Neural cell (in vitro differentiated cells): ENCODE data around the gene CYP39A1.

Source experiments
- CTCF ChIP-seq: fragments of 450-650 bp; IDR thresholded peaks from 2 replicates; pipeline ENCODE4 v1.5.1; 2014; ENCODE audit warnings: antibody characterized with exemption, mild to moderate bottlenecking, moderate library complexity; ENCODE audit not compliant: poor library complexity, severe bottlenecking
- EP300 ChIP-seq: fragments of 450-650 bp; conservative IDR thresholded peaks from 2 replicates; pipeline ENCODE4 v1.6.1; 2014; ENCODE audit warnings: antibody characterized with exemption, mild to moderate bottlenecking, moderate library complexity; ENCODE audit not compliant: poor library complexity, severe bottlenecking
- EZH2 ChIP-seq: fragments of 200-600, 300-800 bp; shearing (Covaris generic), sonication (generic); IDR thresholded peaks from 2 replicates; pipeline ENCODE4 v1.6.1; 2014; ENCODE audit warnings: antibody characterized with exemption, low read length, borderline replicate concordance, mild to moderate bottlenecking; ENCODE audit not compliant: insufficient read depth, poor library complexity, severe bottlenecking
- POLR2AphosphoS5 ChIP-seq: IDR thresholded peaks from 2 replicates; pipeline ENCODE4 v1.6.1; 2012
- RAD21 ChIP-seq: fragments of 450-650 bp; conservative IDR thresholded peaks from 2 replicates; pipeline ENCODE4 v1.6.1; 2014; ENCODE audit warnings: antibody characterized with exemption, mild to moderate bottlenecking, moderate library complexity
- REST ChIP-seq: IDR thresholded peaks from 2 replicates; pipeline ENCODE4 v1.6.1; 2012; ENCODE audit warnings: borderline replicate concordance
- SMC3 ChIP-seq: fragments of 450-650 bp; conservative IDR thresholded peaks from 2 replicates; pipeline ENCODE4 v1.6.1; 2014; ENCODE audit warnings: antibody characterized with exemption, mild to moderate bottlenecking, moderate library complexity; ENCODE audit not compliant: poor library complexity

GRCh38 chr6:46556053-46556452 is 96.6 kb downstream of the CYP39A1 start:
- TF ChIP-seq POLR2AphosphoS5 (no peak), CTCF (no peak), REST (no peak), RAD21 (no peak), EP300 (no peak), EZH2 (no peak), SMC3 (no peak)
